H1 (cell line): ENCODE results near the gene THEMIS. TPM values are rescaled to one million over a fixed set of nuclear protein-coding genes. Genes with fewer than 3 reads are reported as not detected.

Source experiments
- CTCF ChIA-PET: fragments of 300-600 bp; sonication (Branson Sonifier 250); formaldehyde crosslinking; loops from one replicate; lab custom pipeline; 2021; ENCODE audit not compliant: partially characterized antibody; lab: Charles Lee
- POLR2A ChIA-PET: fragments of 300-600 bp; sonication (Branson Sonifier 250); formaldehyde crosslinking; loops from one replicate; lab custom pipeline; 2021; ENCODE audit warnings: inconsistent platforms; ENCODE audit not compliant: partially characterized antibody; lab: Charles Lee
- DNase-seq, 2 experiments: peaks; one replicate each; pipeline versions ENCODE4 v3.0.0 to v3.0.0-alpha.2; 2010 to 2022; ENCODE audit warnings: low spot score in 2 of 2, low read depth in 1 of 2, mixed read lengths in 1 of 2
- FAIRE-seq: peaks from 2 replicates; lab custom pipeline; 2011; peaks lifted over from hg19 to GRCh38; lab: Jason Lieb, UNC
- H2AFZ ChIP-seq: 2 replicates; pipeline ENCODE4 v1.8.1; 2012; ENCODE audit warnings: low read length, inconsistent platforms
- H2AK5ac ChIP-seq: 2 replicates; pipeline ENCODE4 v1.6.1; 2013; ENCODE audit warnings: low read depth, low read length
- H2BK120ac ChIP-seq: replicated peaks from 2 replicates; pipeline ENCODE3; 2013; ENCODE audit warnings: low read depth, low read length, inconsistent platforms
- H2BK12ac ChIP-seq: 2 replicates; pipeline ENCODE4 v1.6.1; 2013; ENCODE audit warnings: low read depth, low read length
- H2BK15ac ChIP-seq: 2 replicates; pipeline ENCODE4 v1.6.1; 2013; ENCODE audit warnings: low read length
- H2BK20ac ChIP-seq: 2 replicates; pipeline ENCODE4 v1.6.1; 2013; ENCODE audit warnings: low read length
- H2BK5ac ChIP-seq: 2 replicates; pipeline ENCODE4 v1.6.1; 2013; ENCODE audit warnings: low read depth, low read length
- H3K14ac ChIP-seq: 2 replicates; pipeline ENCODE4 v1.6.1; 2013; ENCODE audit warnings: inconsistent platforms; ENCODE audit not compliant: insufficient read length
- H3K18ac ChIP-seq: 2 replicates; pipeline ENCODE4 v1.6.1; 2013; ENCODE audit warnings: low read length; ENCODE audit errors: extremely low read depth
- H3K23ac ChIP-seq: 2 replicates; pipeline ENCODE4 v1.6.1; 2013; ENCODE audit warnings: inconsistent platforms; ENCODE audit not compliant: insufficient read length
- H3K23me2 ChIP-seq: 2 replicates; pipeline ENCODE4 v1.6.1; 2013; ENCODE audit warnings: low read depth, low read length
- H3K27ac ChIP-seq: 2 replicates; pipeline ENCODE4 v1.6.1; 2011; ENCODE audit warnings: low read depth, low read length, inconsistent platforms
- H3K27me3 ChIP-seq, 4 experiments: replicated peaks in 1 of 4; 1 replicate in 1 of 4; 2 replicates in 3 of 4; pipeline versions ENCODE4 v1.6.1 to v1.8.1; 2011 to 2013; ENCODE audit warnings: low read length in 3 of 4, mild to moderate bottlenecking in 3 of 4, inconsistent platforms in 2 of 4, mixed read lengths in 2 of 4, moderate library complexity in 1 of 4; ENCODE audit not compliant: control insufficient read depth in 3 of 4, insufficient read depth in 3 of 4; ENCODE audit errors: extremely low read depth in 1 of 4
- H3K36me3 ChIP-seq, 4 experiments: 2 replicates each; pipeline versions ENCODE4 v1.6.1 to v1.8.1; 2011 to 2013; ENCODE audit warnings: mild to moderate bottlenecking in 4 of 4, low read length in 3 of 4, moderate library complexity in 2 of 4, control low read depth in 1 of 4, inconsistent platforms in 1 of 4; ENCODE audit not compliant: insufficient read depth in 4 of 4, control insufficient read depth in 2 of 4
- H3K4ac ChIP-seq: replicated peaks from 2 replicates; pipeline ENCODE3; 2013; ENCODE audit warnings: low read length, low read depth, mixed read lengths, inconsistent platforms; ENCODE audit not compliant: insufficient read length
- H3K4me1 ChIP-seq, 4 experiments: replicated peaks in 1 of 4; 1 replicate in 1 of 4; 2 replicates in 3 of 4; pipeline versions ENCODE4 v1.6.1 to v1.8.1; 2011 to 2013; ENCODE audit warnings: low read length in 3 of 4, inconsistent platforms in 2 of 4, mixed read lengths in 1 of 4; ENCODE audit not compliant: insufficient read depth in 4 of 4, control insufficient read depth in 3 of 4
- H3K4me2 ChIP-seq, 2 experiments: 2 replicates each; pipeline versions ENCODE4 v1.6.1 to v1.8.1; 2011 to 2013; ENCODE audit warnings: low read depth in 2 of 2, low read length in 2 of 2, control low read depth in 1 of 2, inconsistent platforms in 1 of 2, mild to moderate bottlenecking in 1 of 2; ENCODE audit not compliant: insufficient read depth in 1 of 2
- H3K4me3 ChIP-seq, 4 experiments: fragments of 200-600, 300-600 bp in 1 of 4; sonication (generic), shearing (Covaris generic), sonication (Bioruptor Twin) in 1 of 4; 2 replicates each; pipeline versions ENCODE4 v1.5.1 to v1.8.1; 2011 to 2016; ENCODE audit warnings: low read length in 4 of 4, low read depth in 3 of 4, control low read depth in 2 of 4, inconsistent platforms in 2 of 4, mild to moderate bottlenecking in 2 of 4, mixed read lengths in 1 of 4, moderate library complexity in 1 of 4; ENCODE audit not compliant: insufficient read depth in 2 of 4; ENCODE audit errors: extremely low read depth in 1 of 4
- H3K56ac ChIP-seq: replicated peaks from 2 replicates; pipeline ENCODE3; 2013; ENCODE audit warnings: low read depth, mild to moderate bottlenecking, mixed read lengths, low read length, inconsistent platforms; ENCODE audit not compliant: insufficient read length
- H3K79me1 ChIP-seq: 2 replicates; pipeline ENCODE4 v1.6.1; 2013; ENCODE audit warnings: low read depth, low read length, control low read depth
- H3K79me2 ChIP-seq, 2 experiments: 2 replicates each; pipeline versions ENCODE4 v1.6.1 to v1.8.1; 2012 to 2013; ENCODE audit warnings: low read length in 2 of 2, mild to moderate bottlenecking in 2 of 2, inconsistent platforms in 1 of 2; ENCODE audit not compliant: insufficient read depth in 2 of 2, control insufficient read depth in 1 of 2
- H3K9ac ChIP-seq, 4 experiments: replicated peaks in 1 of 4; 1 replicate in 1 of 4; 2 replicates in 3 of 4; pipeline versions ENCODE4 v1.6.1 to v1.8.1; 2011 to 2013; ENCODE audit warnings: low read depth in 3 of 4, low read length in 3 of 4, control low read depth in 2 of 4, mild to moderate bottlenecking in 2 of 4, moderate library complexity in 2 of 4, inconsistent platforms in 1 of 4; ENCODE audit errors: extremely low read depth in 1 of 4
- H3K9me3 ChIP-seq, 2 experiments: 2 replicates each; pipeline versions ENCODE4 v1.6.1 to v1.8.1; 2012 to 2013; ENCODE audit warnings: mild to moderate bottlenecking in 2 of 2, moderate library complexity in 2 of 2, control low read depth in 1 of 2, inconsistent platforms in 1 of 2, low read depth in 1 of 2, low read length in 1 of 2, mixed read lengths in 1 of 2; ENCODE audit not compliant: insufficient read depth in 2 of 2
- H4K20me1 ChIP-seq, 2 experiments: replicated peaks in 1 of 2; 2 replicates each; pipeline versions ENCODE3 to v1.8.1; 2011 to 2013; ENCODE audit warnings: inconsistent platforms in 2 of 2, low read length in 2 of 2, mild to moderate bottlenecking in 1 of 2; ENCODE audit not compliant: insufficient read depth in 2 of 2, control insufficient read depth in 1 of 2
- H4K5ac ChIP-seq: 2 replicates; pipeline ENCODE4 v1.6.1; 2013; ENCODE audit warnings: low read length, low read depth, mixed read lengths, inconsistent platforms; ENCODE audit not compliant: insufficient read length
- H4K8ac ChIP-seq: 2 replicates; pipeline ENCODE4 v1.8.0; 2013; ENCODE audit warnings: mild to moderate bottlenecking, moderate library complexity, low read length, inconsistent platforms; ENCODE audit not compliant: insufficient read depth; ENCODE audit errors: extremely low read depth
- H4K91ac ChIP-seq: replicated peaks from 2 replicates; pipeline ENCODE3; 2013; ENCODE audit warnings: low read length, mixed read lengths, inconsistent platforms; ENCODE audit not compliant: insufficient read length
- BRCA1 ChIP-seq: IDR thresholded peaks from 2 replicates; pipeline ENCODE4 v1.6.1; 2012; ENCODE audit warnings: low read depth, low read length, improper control_type of control experiment
- CBX5 ChIP-seq: fragments of 300-800, 300-1000 bp; sonication (generic); IDR thresholded peaks from 2 replicates; pipeline ENCODE4 v1.7.1; 2016; ENCODE audit warnings: antibody characterized with exemption, low read length, low read depth
- CHD2 ChIP-seq: IDR thresholded peaks from 2 replicates; pipeline ENCODE4 v1.6.1; 2012; ENCODE audit warnings: low read length, improper control_type of control experiment
- EGR1 ChIP-seq: IDR thresholded peaks from 2 replicates; pipeline ENCODE4 v1.6.1; 2011; ENCODE audit warnings: low read depth, low read length, borderline replicate concordance
- EP300 ChIP-seq, 2 experiments: IDR thresholded peaks; 1 replicate in 1 of 2; 2 replicates in 1 of 2; pipeline ENCODE4 v1.6.1; 2011 to 2012; ENCODE audit warnings: low read depth in 2 of 2, low read length in 2 of 2, mild to moderate bottlenecking in 2 of 2, borderline replicate concordance in 1 of 2, inconsistent platforms in 1 of 2, moderate library complexity in 1 of 2
- FOSL1 ChIP-seq: IDR thresholded peaks from 2 replicates; pipeline ENCODE4 v1.6.1; 2011; ENCODE audit warnings: mild to moderate bottlenecking, low read depth, low read length, moderate library complexity; ENCODE audit not compliant: insufficient read depth
- HDAC2 ChIP-seq, 2 experiments: fragments of 300-600 bp in 1 of 2; sonication (generic) in 1 of 2; IDR thresholded peaks; 2 replicates each; pipeline ENCODE4 v1.6.1; 2011 to 2012; ENCODE audit warnings: low read depth in 2 of 2, low read length in 2 of 2, mild to moderate bottlenecking in 2 of 2, moderate library complexity in 2 of 2, borderline replicate concordance in 1 of 2, inconsistent platforms in 1 of 2
- KDM4A ChIP-seq: IDR thresholded peaks from one replicate; pipeline ENCODE4 v1.7.1; 2012; ENCODE audit warnings: low read depth, mild to moderate bottlenecking, moderate library complexity, low read length, inconsistent platforms; ENCODE audit not compliant: severe bottlenecking
- MAFK ChIP-seq: IDR thresholded peaks from 2 replicates; pipeline ENCODE4 v1.6.1; 2012; ENCODE audit warnings: low read depth, mild to moderate bottlenecking, improper control_type of control experiment, low read length
- PHF8 ChIP-seq: fragments of 200-600 bp; sonication (generic); conservative IDR thresholded peaks from 2 replicates; pipeline ENCODE4 v1.7.1; 2012; ENCODE audit warnings: low read depth, mild to moderate bottlenecking, inconsistent platforms, low read length, moderate library complexity
- POU5F1 ChIP-seq: IDR thresholded peaks from 2 replicates; pipeline ENCODE4 v1.6.1; 2011; ENCODE audit warnings: low read depth, mild to moderate bottlenecking, low read length, moderate library complexity
- RAD21 ChIP-seq, 2 experiments: IDR thresholded peaks in 1 of 2; conservative IDR thresholded peaks in 1 of 2; 2 replicates each; pipeline ENCODE4 v1.6.1; 2011; ENCODE audit warnings: low read depth in 2 of 2, low read length in 2 of 2, improper control_type of control experiment in 1 of 2, inconsistent platforms in 1 of 2, mild to moderate bottlenecking in 1 of 2, moderate library complexity in 1 of 2
- YY1 ChIP-seq: IDR thresholded peaks from 2 replicates; pipeline ENCODE4 v1.6.1; 2011; ENCODE audit warnings: low read depth, mild to moderate bottlenecking, low read length
- ZNF274 ChIP-seq: IDR thresholded peaks from 2 replicates; pipeline ENCODE4 v1.7.0; 2012; ENCODE audit warnings: low read length, borderline replicate concordance; ENCODE audit errors: extremely low read depth
- WGBS, 2 experiments: shearing (Covaris generic) in 1 of 2; methylation state at CpG; one replicate each; pipeline versions ENCODE4 v1.1.6 to v1.1.7; 2013 to 2015; ENCODE audit warnings: low lambda C conversion rate in 2 of 2, mixed read lengths in 2 of 2, inconsistent platforms in 1 of 2, low coverage in 1 of 2, missing lambda C conversion rate in 1 of 2; ENCODE audit not compliant: insufficient replicate concordance in 2 of 2, insufficient coverage in 1 of 2, insufficient read length in 1 of 2; ENCODE audit errors: extremely low coverage in 1 of 2, missing lambda C conversion rate in 1 of 2; 5-methylcytosine and 5-hydroxymethylcytosine counted together
- polyA plus RNA-seq, 7 experiments: library from polyadenylated mRNA; depleted of rRNA in 3 of 7; stranded (reverse) in 5 of 7; unstranded in 2 of 7; fragments of >200 nt in 5 of 7; fragments of 200-250 nt in 2 of 7; gene quantifications; 1 replicate in 5 of 7; 2 replicates in 1 of 7; 4 replicates in 1 of 7; pipeline versions ENCODE4 v1.2.1 to v1.2.3, GENCODE V29; 2011 to 2013; ENCODE audit warnings: missing spikeins in 2 of 7, mixed read lengths in 2 of 7
- total RNA-seq: library from RNA; stranded (reverse); fragmentation: NEBNext Ultra II Directional; extraction: Animal tissue kit (Norgen Biotek cat#: 25700); gene quantifications from 2 replicates; pipeline ENCODE4 v1.2.1, GENCODE V29; 2021

Gene THEMIS
- total and polyA plus RNA-seq, 2 of the 8 experiments (the other 6 are each of a cell fraction or from before 2014, with no cell fraction given) = not detected

GRCh38 chr6:127860723-127861122, 40.1 kb downstream of the THEMIS start:
- H3K23ac ChIP-seq = no peak overlapping the region
- no peaks in the 10 kb centered on the region for H3K36me3 ChIP-seq
- POLR2A ChIA-PET = no interaction called here
- no peaks in the 10 kb centered on the region for H3K23me2 ChIP-seq
- no peaks in the 10 kb centered on the region for H3K9me3 ChIP-seq
- H2BK5ac ChIP-seq = no peak overlapping the region
- no peak overlapping the region for H2AK5ac ChIP-seq
- no peak overlapping the region for H3K4ac ChIP-seq
- H3K4me1 ChIP-seq = no peaks in the 10 kb centered on the region
- no peaks in the 10 kb centered on the region for H4K20me1 ChIP-seq
- no peak overlapping the region for H4K91ac ChIP-seq
- H4K8ac ChIP-seq = no peak overlapping the region
- no peak overlapping the region for H4K5ac ChIP-seq
- no peak overlapping the region for H3K56ac ChIP-seq
- H3K14ac ChIP-seq = no peak overlapping the region
- H3K27me3 ChIP-seq = peaks cover 0 to 1% (median 0%) of the 10 kb centered on the region in 4 experiments; a peak in 1 of 7 replicates
- no peaks in the 10 kb centered on the region for H3K79me1 ChIP-seq
- no peak overlapping the region for H3K18ac ChIP-seq
- H3K4me2 ChIP-seq = no peak overlapping the region
- no peak overlapping the region for H2BK12ac ChIP-seq
- H2BK15ac ChIP-seq = no peak overlapping the region
- 92% methylated on average over 2 of the region's 2 CpGs; no CpG with 5 or more reads in 1 of the 2 experiments for WGBS, 2 experiments
- H2BK20ac ChIP-seq = no peak overlapping the region
- H2AFZ ChIP-seq = no peak overlapping the region
- CTCF ChIA-PET = interaction anchor here (1.9 kb wide), 1 partner anchor 128 kb away, joined by 4 read pairs; no protein-coding TSS in a partner anchor
- H3K79me2 ChIP-seq = no peaks in the 10 kb centered on the region
- FAIRE-seq = no peak
- no peak overlapping the region for H3K27ac ChIP-seq
- H3K9ac ChIP-seq = no peak overlapping the region
- DNase-seq = no peak
- H2BK120ac ChIP-seq = no peak overlapping the region
- H3K4me3 ChIP-seq = no peak overlapping the region
- no peak for TF ChIP-seq MAFK
- no peak for TF ChIP-seq HDAC2 (IDR thresholded peaks at IDR 0.05; ENCODE audit: borderline replicate concordance in 1 of 2, low read depth in 2 of 2, low read length in 2 of 2)
- TF ChIP-seq PHF8 = no peak
- TF ChIP-seq FOSL1 = no peak
- TF ChIP-seq YY1 = no peak
- TF ChIP-seq CBX5 = no peak
- no peak for TF ChIP-seq EGR1
- TF ChIP-seq KDM4A = no peak
- no peak for TF ChIP-seq RAD21 (IDR thresholded peaks at IDR 0.05 in 1 of 2, conservative IDR thresholded peaks at IDR 0.05 in 1 of 2; ENCODE audit: low read depth in 2 of 2, low read length in 2 of 2)
- no peak for TF ChIP-seq ZNF274
- no peak for TF ChIP-seq EP300 (IDR thresholded peaks at IDR 0.05; ENCODE audit: borderline replicate concordance in 1 of 2, low read depth in 2 of 2, low read length in 2 of 2)
- no peak for TF ChIP-seq POU5F1
- no peak for TF ChIP-seq CHD2
- no peak for TF ChIP-seq BRCA1
